COLO668 (cell line): ENCODE results near the gene SMTNL2.
"Not testable (repeated sequence)": the region's sequence is repeated elsewhere in the genome, so short reads cannot be mapped to it uniquely, and the experiment has no call there.

Experiments used
- DNase-seq: peaks from one replicate; lab custom pipeline; 2025; ENCODE audit not compliant: unreplicated experiment; lab: John Stamatoyannopoulos, UW

Gene SMTNL2

GRCh38 chr17:4631431-4631830 lies 47.1 kb downstream of the SMTNL2 start:
- no peak for DNase-seq

GRCh38 chr17:4631836-4632580 lies 47.7 kb downstream of the SMTNL2 start:
- no peak for DNase-seq

GRCh38 chr17:4632581-4632920 lies 48.2 kb downstream of the SMTNL2 start:
- DNase-seq = no peak

- DNase-seq = no peak
Measured at GRCh38 chr17:4633643-4634042, 49.3 kb downstream of the SMTNL2 start.

GRCh38 chr17:4634976-4635375 lies 50.6 kb downstream of the SMTNL2 start:
- no peak for DNase-seq

- DNase-seq = no peak
Measured at GRCh38 chr17:4635823-4636375, 51.6 kb downstream of the SMTNL2 start.

GRCh38 chr17:4636474-4637100 lies 52.3 kb downstream of the SMTNL2 start:
- DNase-seq = no peak

- DNase-seq = not testable (repeated sequence)
Measured at GRCh38 chr17:4638766-4639165, 54.4 kb downstream of the SMTNL2 start.

GRCh38 chr17:4639301-4640059 lies 55.2 kb downstream of the SMTNL2 start:
- DNase-seq = peak; percentile 27

GRCh38 chr17:4640569-4641188 lies 56.4 kb downstream of the SMTNL2 start:
- not testable (repeated sequence) for DNase-seq

- DNase-seq = no peak
Measured at GRCh38 chr17:4641297-4642195, 57.2 kb downstream of the SMTNL2 start, which contains the start of gene ALOX15. Gene ALOX15, minus strand, starts transcription at chr17:4641678. Its CDS starts 27 bp downstream, at chr17:4641651.

- no peak for DNase-seq
Measured at GRCh38 chr17:4642286-4642685, 58.0 kb downstream of the SMTNL2 start.

- DNase-seq = no peak
Measured at GRCh38 chr17:4643676-4644075, 59.3 kb downstream of the SMTNL2 start.

- no peak for DNase-seq
Measured at GRCh38 chr17:4645642-4646041, 61.3 kb downstream of the SMTNL2 start.

GRCh38 chr17:4648741-4649140 lies 64.4 kb downstream of the SMTNL2 start:
- peak; percentile 73 for DNase-seq

GRCh38 chr17:4652997-4653396 lies 68.7 kb downstream of the SMTNL2 start:
- DNase-seq = no peak

- not testable (repeated sequence) for DNase-seq
Measured at GRCh38 chr17:4655933-4656332, 71.6 kb downstream of the SMTNL2 start.

GRCh38 chr17:4657678-4658077 lies 73.3 kb downstream of the SMTNL2 start:
- DNase-seq = no peak
